GM23338 (cell line): Measurements from ENCODE around the gene MLF2. TPM values are rescaled to one million over a fixed set of nuclear protein-coding genes. Genes with fewer than 3 reads are reported as not detected.

ENCODE experiments used
- ATAC-seq: fragments of 200-7000 bp; cut with Tn5 transposase; 3 replicates; pipeline ENCODE4 v1.9.1; 2020
- DNase-seq: peaks from one replicate; pipeline ENCODE4 v3.0.0-alpha.2; 2015; ENCODE audit warnings: low spot score
- H2AFZ ChIP-seq: fragments of 200-600 bp; sonication (generic); 2 replicates; pipeline ENCODE4 v1.8.0; 2016; ENCODE audit warnings: antibody characterized with exemption, mild to moderate bottlenecking, moderate library complexity
- H3F3A ChIP-seq: fragments of 200-600 bp; sonication (generic); replicated peaks from 2 replicates; pipeline ENCODE4 v1.8.0; 2017; ENCODE audit warnings: antibody characterized with exemption, mixed run types, low read depth
- H3K27ac ChIP-seq: fragments of 200-600 bp; sonication (generic); 2 replicates; pipeline ENCODE4 v1.6.1; 2016; ENCODE audit warnings: low read depth
- H3K27me3 ChIP-seq: fragments of 200-600 bp; sonication (generic); 2 replicates; pipeline ENCODE4 v1.8.0; 2016; ENCODE audit warnings: mild to moderate bottlenecking, mixed run types, moderate library complexity; ENCODE audit not compliant: insufficient read depth
- H3K36me3 ChIP-seq: fragments of 200-600 bp; sonication (generic); 2 replicates; pipeline ENCODE4 v1.8.0; 2016; ENCODE audit warnings: mild to moderate bottlenecking; ENCODE audit not compliant: insufficient read depth
- H3K4me1 ChIP-seq: fragments of 200-600 bp; sonication (generic); 2 replicates; pipeline ENCODE4 v1.8.0; 2016; ENCODE audit warnings: mild to moderate bottlenecking, moderate library complexity; ENCODE audit not compliant: insufficient read depth
- H3K4me2 ChIP-seq: fragments of 200-600 bp; sonication (generic); 2 replicates; pipeline ENCODE4 v1.7.1; 2017; ENCODE audit warnings: mixed run types
- H3K4me3 ChIP-seq: fragments of 200-600 bp; sonication (generic); 2 replicates; pipeline ENCODE4 v1.6.1; 2016; ENCODE audit warnings: mixed run types
- H3K79me2 ChIP-seq: fragments of 200-600 bp; sonication (generic); replicated peaks from 2 replicates; pipeline ENCODE4 v1.8.0; 2017; ENCODE audit warnings: mild to moderate bottlenecking; ENCODE audit not compliant: insufficient read depth
- H3K9me2 ChIP-seq: fragments of 200-600 bp; sonication (generic); 2 replicates; pipeline ENCODE4 v1.8.0; 2017; ENCODE audit not compliant: insufficient read depth
- H4K20me1 ChIP-seq: fragments of 200-600 bp; sonication (generic); replicated peaks from 2 replicates; pipeline ENCODE4 v1.8.0; 2017; ENCODE audit warnings: mild to moderate bottlenecking; ENCODE audit not compliant: insufficient read depth
- H3K27ac Mint-ChIP-seq: 2 replicates; pipeline ENCODE4 v1.8.0; 2020; ENCODE audit warnings: inconsistent platforms, mild to moderate bottlenecking, moderate library complexity, mixed read lengths
- H3K27me3 Mint-ChIP-seq: 3 replicates; pipeline ENCODE4 v1.8.0; 2022; ENCODE audit warnings: low read depth, mild to moderate bottlenecking, moderate library complexity, mixed read lengths, inconsistent platforms; ENCODE audit not compliant: insufficient read depth, poor library complexity
- H3K36me3 Mint-ChIP-seq: 3 replicates; pipeline ENCODE4 v1.8.0; 2021; ENCODE audit warnings: low read depth, mild to moderate bottlenecking, inconsistent platforms, moderate library complexity, mixed read lengths
- H3K4me1 Mint-ChIP-seq: 3 replicates; pipeline ENCODE4 v1.8.0; 2020; ENCODE audit warnings: mild to moderate bottlenecking, inconsistent platforms, mixed read lengths
- H3K4me3 Mint-ChIP-seq: 3 replicates; pipeline ENCODE4 v1.8.0; 2021; ENCODE audit warnings: moderate library complexity, mild to moderate bottlenecking, inconsistent platforms, mixed read lengths
- H3K9me3 Mint-ChIP-seq: 3 replicates; pipeline ENCODE4 v1.8.0; 2020; ENCODE audit warnings: moderate library complexity, mild to moderate bottlenecking, inconsistent platforms, mixed read lengths
- CREB1 ChIP-seq: fragments of 250-450 bp; sonication (Bioruptor Pico); IDR thresholded peaks from 2 replicates; pipeline ENCODE4 v1.5.0; 2020; ENCODE audit warnings: low read depth, mild to moderate bottlenecking, moderate library complexity
- EZH2 ChIP-seq: fragments of 200-600 bp; sonication (generic); IDR thresholded peaks from one replicate; pipeline ENCODE4 v1.8.0; 2017; ENCODE audit warnings: antibody characterized with exemption, mild to moderate bottlenecking, low read depth; ENCODE audit not compliant: unreplicated experiment
- EZH2phosphoT487 ChIP-seq: fragments of 200-600 bp; sonication (generic); IDR thresholded peaks from one replicate; pipeline ENCODE4 v1.8.1; 2018; ENCODE audit warnings: antibody characterized with exemption; ENCODE audit not compliant: unreplicated experiment
- JUNB ChIP-seq: IDR thresholded peaks from one replicate; pipeline ENCODE4 v1.6.1; 2016; ENCODE audit warnings: antibody characterized with exemption; ENCODE audit not compliant: unreplicated experiment
- NANOG ChIP-seq: IDR thresholded peaks from 2 replicates; pipeline ENCODE4 v1.6.1; 2016; ENCODE audit warnings: antibody characterized with exemption, borderline replicate concordance
- POLR2AphosphoS5 ChIP-seq: IDR thresholded peaks from 2 replicates; pipeline ENCODE4 v1.6.1; 2016; ENCODE audit warnings: antibody characterized with exemption, low read depth
- STAT1 ChIP-seq: IDR thresholded peaks from one replicate; pipeline ENCODE4 v1.6.1; 2016; ENCODE audit warnings: antibody characterized with exemption; ENCODE audit not compliant: unreplicated experiment
- ZNF114 ChIP-seq: fragments of 250-450 bp; sonication (Bioruptor Pico); IDR thresholded peaks from 2 replicates; pipeline ENCODE4 v1.5.0; 2020; ENCODE audit warnings: mild to moderate bottlenecking, moderate library complexity
- ZNF331 ChIP-seq: fragments of 250-450 bp; sonication (Bioruptor Pico); IDR thresholded peaks from 2 replicates; pipeline ENCODE4 v1.5.0; 2020; ENCODE audit warnings: low read depth, mild to moderate bottlenecking, moderate library complexity
- polyA plus RNA-seq: library from polyadenylated mRNA; unstranded; fragments of >200 nt; fragmentation: Nextera tagmentation; extraction: Ambion mirVana; gene quantifications from 2 replicates; pipeline ENCODE4 v1.2.1, GENCODE V29; 2016
- total RNA-seq: library from RNA; depleted of rRNA; stranded (reverse); fragments of >200 nt; shearing (Covaris generic); gene quantifications from 2 replicates; pipeline ENCODE4 v1.2.3, GENCODE V29; 2014
- TF ChIP-seq, protein P1 (sequence below): IDR thresholded peaks from one replicate; pipeline ENCODE4 v1.6.1; 2018; ENCODE audit warnings: antibody characterized with exemption; ENCODE audit not compliant: unreplicated experiment
- TF ChIP-seq, protein P2 (sequence below), 2 experiments: fragments of 200-600 bp in 1 of 2; sonication (generic) in 1 of 2; conservative IDR thresholded peaks; 2 replicates each; pipeline versions ENCODE4 v1.5.1 to v1.6.1; 2016 to 2017; ENCODE audit warnings: antibody characterized with exemption in 2 of 2, low read depth in 2 of 2, mild to moderate bottlenecking in 2 of 2, moderate library complexity in 1 of 2
- TF ChIP-seq, protein P3 (sequence below): IDR thresholded peaks from 2 replicates; pipeline ENCODE4 v1.6.1; 2016; ENCODE audit warnings: antibody characterized with exemption
- TF ChIP-seq, protein P4 (sequence below): fragments of 250-450 bp; sonication (Bioruptor Pico); IDR thresholded peaks from 2 replicates; pipeline ENCODE4 v1.5.0; 2020; ENCODE audit warnings: mild to moderate bottlenecking, moderate library complexity

Gene MLF2
- total and polyA plus RNA-seq, 2 experiments from 2014 or later: 280 to 289 TPM

DNA sequence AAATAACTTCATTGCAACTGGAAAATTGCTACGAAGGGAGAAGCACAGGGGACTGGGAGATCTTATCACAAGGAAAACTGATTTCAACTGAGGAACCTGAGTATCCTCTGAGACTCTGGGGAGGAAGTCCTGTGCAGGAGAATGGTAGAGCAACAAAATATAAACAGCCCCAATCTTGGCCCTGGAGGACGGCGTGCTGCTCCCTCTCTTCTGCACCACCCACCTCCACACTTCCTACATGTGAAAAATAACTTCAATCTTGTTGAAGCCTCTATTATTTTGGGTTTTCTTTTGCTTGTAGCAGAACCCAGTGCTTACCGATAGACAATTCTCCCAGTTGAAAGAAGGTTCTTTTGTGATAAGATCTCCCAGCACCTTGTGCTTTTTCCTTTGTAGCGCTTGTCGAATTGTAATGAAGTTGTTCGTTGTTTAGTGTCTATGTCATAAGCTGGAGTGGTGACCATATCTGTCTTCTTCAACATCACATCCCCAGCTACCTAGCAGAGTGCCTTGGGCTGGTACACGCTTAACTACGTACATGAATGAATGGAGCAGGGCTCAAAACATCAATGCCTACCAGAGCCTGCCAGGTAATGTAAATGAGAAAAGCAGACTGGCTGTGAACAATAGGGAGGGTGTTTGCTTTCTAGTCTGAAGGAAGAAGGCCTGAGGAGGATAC lies 33.6 kb upstream of the MLF2 start:
- no peaks in the 10 kb centered on the region for H3K9me2 ChIP-seq
- peak overlapping the region; percentile 4 for H2AFZ ChIP-seq
- no peak overlapping the region for H3K4me3 Mint-ChIP-seq
- H3K9me3 Mint-ChIP-seq: no peaks in the 10 kb centered on the region
- H3K4me1 ChIP-seq: peaks cover 22% of the 10 kb centered on the region
- H3K36me3 ChIP-seq: no peaks in the 10 kb centered on the region
- peaks cover 18% of the 10 kb centered on the region for H3K4me1 Mint-ChIP-seq
- peaks cover 8% of the 10 kb centered on the region for H3K27me3 Mint-ChIP-seq
- no peaks in the 10 kb centered on the region for H3F3A ChIP-seq
- no peaks in the 10 kb centered on the region for H4K20me1 ChIP-seq
- no peak overlapping the region for H3K27ac ChIP-seq
- H3K4me3 ChIP-seq: no peak overlapping the region
- TF ChIP-seq STAT1: no peak
- TF ChIP-seq, protein P1, sequence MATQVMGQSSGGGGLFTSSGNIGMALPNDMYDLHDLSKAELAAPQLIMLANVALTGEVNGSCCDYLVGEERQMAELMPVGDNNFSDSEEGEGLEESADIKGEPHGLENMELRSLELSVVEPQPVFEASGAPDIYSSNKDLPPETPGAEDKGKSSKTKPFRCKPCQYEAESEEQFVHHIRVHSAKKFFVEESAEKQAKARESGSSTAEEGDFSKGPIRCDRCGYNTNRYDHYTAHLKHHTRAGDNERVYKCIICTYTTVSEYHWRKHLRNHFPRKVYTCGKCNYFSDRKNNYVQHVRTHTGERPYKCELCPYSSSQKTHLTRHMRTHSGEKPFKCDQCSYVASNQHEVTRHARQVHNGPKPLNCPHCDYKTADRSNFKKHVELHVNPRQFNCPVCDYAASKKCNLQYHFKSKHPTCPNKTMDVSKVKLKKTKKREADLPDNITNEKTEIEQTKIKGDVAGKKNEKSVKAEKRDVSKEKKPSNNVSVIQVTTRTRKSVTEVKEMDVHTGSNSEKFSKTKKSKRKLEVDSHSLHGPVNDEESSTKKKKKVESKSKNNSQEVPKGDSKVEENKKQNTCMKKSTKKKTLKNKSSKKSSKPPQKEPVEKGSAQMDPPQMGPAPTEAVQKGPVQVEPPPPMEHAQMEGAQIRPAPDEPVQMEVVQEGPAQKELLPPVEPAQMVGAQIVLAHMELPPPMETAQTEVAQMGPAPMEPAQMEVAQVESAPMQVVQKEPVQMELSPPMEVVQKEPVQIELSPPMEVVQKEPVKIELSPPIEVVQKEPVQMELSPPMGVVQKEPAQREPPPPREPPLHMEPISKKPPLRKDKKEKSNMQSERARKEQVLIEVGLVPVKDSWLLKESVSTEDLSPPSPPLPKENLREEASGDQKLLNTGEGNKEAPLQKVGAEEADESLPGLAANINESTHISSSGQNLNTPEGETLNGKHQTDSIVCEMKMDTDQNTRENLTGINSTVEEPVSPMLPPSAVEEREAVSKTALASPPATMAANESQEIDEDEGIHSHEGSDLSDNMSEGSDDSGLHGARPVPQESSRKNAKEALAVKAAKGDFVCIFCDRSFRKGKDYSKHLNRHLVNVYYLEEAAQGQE: no peak
- TF ChIP-seq NANOG: no peak
- TF ChIP-seq, protein P2, sequence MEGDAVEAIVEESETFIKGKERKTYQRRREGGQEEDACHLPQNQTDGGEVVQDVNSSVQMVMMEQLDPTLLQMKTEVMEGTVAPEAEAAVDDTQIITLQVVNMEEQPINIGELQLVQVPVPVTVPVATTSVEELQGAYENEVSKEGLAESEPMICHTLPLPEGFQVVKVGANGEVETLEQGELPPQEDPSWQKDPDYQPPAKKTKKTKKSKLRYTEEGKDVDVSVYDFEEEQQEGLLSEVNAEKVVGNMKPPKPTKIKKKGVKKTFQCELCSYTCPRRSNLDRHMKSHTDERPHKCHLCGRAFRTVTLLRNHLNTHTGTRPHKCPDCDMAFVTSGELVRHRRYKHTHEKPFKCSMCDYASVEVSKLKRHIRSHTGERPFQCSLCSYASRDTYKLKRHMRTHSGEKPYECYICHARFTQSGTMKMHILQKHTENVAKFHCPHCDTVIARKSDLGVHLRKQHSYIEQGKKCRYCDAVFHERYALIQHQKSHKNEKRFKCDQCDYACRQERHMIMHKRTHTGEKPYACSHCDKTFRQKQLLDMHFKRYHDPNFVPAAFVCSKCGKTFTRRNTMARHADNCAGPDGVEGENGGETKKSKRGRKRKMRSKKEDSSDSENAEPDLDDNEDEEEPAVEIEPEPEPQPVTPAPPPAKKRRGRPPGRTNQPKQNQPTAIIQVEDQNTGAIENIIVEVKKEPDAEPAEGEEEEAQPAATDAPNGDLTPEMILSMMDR (conservative IDR thresholded peaks at IDR 0.05; ENCODE audit: low read depth in 2 of 2): no peak
- no peak for TF ChIP-seq EZH2phosphoT487
- TF ChIP-seq CREB1 (CRISPR knock-in tag): no peak
- TF ChIP-seq, protein P3, sequence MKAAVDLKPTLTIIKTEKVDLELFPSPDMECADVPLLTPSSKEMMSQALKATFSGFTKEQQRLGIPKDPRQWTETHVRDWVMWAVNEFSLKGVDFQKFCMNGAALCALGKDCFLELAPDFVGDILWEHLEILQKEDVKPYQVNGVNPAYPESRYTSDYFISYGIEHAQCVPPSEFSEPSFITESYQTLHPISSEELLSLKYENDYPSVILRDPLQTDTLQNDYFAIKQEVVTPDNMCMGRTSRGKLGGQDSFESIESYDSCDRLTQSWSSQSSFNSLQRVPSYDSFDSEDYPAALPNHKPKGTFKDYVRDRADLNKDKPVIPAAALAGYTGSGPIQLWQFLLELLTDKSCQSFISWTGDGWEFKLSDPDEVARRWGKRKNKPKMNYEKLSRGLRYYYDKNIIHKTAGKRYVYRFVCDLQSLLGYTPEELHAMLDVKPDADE: no peak
- TF ChIP-seq JUNB: no peak
- TF ChIP-seq, protein P4, sequence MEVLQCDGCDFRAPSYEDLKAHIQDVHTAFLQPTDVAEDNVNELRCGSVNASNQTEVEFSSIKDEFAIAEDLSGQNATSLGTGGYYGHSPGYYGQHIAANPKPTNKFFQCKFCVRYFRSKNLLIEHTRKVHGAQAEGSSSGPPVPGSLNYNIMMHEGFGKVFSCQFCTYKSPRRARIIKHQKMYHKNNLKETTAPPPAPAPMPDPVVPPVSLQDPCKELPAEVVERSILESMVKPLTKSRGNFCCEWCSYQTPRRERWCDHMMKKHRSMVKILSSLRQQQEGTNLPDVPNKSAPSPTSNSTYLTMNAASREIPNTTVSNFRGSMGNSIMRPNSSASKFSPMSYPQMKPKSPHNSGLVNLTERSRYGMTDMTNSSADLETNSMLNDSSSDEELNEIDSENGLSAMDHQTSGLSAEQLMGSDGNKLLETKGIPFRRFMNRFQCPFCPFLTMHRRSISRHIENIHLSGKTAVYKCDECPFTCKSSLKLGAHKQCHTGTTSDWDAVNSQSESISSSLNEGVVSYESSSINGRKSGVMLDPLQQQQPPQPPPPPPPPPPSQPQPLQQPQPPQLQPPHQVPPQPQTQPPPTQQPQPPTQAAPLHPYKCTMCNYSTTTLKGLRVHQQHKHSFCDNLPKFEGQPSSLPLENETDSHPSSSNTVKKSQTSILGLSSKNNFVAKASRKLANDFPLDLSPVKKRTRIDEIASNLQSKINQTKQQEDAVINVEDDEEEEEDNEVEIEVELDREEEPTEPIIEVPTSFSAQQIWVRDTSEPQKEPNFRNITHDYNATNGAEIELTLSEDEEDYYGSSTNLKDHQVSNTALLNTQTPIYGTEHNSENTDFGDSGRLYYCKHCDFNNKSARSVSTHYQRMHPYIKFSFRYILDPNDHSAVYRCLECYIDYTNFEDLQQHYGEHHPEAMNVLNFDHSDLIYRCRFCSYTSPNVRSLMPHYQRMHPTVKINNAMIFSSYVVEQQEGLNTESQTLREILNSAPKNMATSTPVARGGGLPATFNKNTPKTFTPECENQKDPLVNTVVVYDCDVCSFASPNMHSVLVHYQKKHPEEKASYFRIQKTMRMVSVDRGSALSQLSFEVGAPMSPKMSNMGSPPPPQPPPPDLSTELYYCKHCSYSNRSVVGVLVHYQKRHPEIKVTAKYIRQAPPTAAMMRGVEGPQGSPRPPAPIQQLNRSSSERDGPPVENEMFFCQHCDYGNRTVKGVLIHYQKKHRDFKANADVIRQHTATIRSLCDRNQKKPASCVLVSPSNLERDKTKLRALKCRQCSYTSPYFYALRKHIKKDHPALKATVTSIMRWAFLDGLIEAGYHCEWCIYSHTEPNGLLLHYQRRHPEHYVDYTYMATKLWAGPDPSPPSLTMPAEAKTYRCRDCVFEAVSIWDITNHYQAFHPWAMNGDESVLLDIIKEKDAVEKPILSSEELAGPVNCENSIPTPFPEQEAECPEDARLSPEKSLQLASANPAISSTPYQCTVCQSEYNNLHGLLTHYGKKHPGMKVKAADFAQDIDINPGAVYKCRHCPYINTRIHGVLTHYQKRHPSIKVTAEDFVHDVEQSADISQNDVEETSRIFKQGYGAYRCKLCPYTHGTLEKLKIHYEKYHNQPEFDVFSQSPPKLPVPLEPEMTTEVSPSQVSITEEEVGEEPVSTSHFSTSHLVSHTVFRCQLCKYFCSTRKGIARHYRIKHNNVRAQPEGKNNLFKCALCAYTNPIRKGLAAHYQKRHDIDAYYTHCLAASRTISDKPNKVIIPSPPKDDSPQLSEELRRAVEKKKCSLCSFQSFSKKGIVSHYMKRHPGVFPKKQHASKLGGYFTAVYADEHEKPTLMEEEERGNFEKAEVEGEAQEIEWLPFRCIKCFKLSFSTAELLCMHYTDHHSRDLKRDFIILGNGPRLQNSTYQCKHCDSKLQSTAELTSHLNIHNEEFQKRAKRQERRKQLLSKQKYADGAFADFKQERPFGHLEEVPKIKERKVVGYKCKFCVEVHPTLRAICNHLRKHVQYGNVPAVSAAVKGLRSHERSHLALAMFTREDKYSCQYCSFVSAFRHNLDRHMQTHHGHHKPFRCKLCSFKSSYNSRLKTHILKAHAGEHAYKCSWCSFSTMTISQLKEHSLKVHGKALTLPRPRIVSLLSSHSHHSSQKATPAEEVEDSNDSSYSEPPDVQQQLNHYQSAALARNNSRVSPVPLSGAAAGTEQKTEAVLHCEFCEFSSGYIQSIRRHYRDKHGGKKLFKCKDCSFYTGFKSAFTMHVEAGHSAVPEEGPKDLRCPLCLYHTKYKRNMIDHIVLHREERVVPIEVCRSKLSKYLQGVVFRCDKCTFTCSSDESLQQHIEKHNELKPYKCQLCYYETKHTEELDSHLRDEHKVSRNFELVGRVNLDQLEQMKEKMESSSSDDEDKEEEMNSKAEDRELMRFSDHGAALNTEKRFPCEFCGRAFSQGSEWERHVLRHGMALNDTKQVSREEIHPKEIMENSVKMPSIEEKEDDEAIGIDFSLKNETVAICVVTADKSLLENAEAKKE (CRISPR knock-in tag): no peak
- TF ChIP-seq ZNF331 (CRISPR knock-in tag): no peak
- no peak for TF ChIP-seq ZNF114
- TF ChIP-seq POLR2AphosphoS5: no peak
- no peak for TF ChIP-seq EZH2
- ATAC-seq (peak; percentile 86), DNase-seq (no peak)
- peak overlapping the region; percentile 16; the same call in 1 of the 2 replicates for H3K4me2 ChIP-seq
- no peaks in the 10 kb centered on the region for H3K27me3 ChIP-seq
- no peaks in the 10 kb centered on the region for H3K36me3 Mint-ChIP-seq
- H3K27ac Mint-ChIP-seq: peak overlapping the region; percentile 72
- no peaks in the 10 kb centered on the region for H3K79me2 ChIP-seq
